NCI-H1048 (cell line): ENCODE results near the gene RBKS.

Experiments used
- DNase-seq: peaks from one replicate; lab custom pipeline; 2025; lab: John Stamatoyannopoulos, UW

RBKS gene

DNA sequence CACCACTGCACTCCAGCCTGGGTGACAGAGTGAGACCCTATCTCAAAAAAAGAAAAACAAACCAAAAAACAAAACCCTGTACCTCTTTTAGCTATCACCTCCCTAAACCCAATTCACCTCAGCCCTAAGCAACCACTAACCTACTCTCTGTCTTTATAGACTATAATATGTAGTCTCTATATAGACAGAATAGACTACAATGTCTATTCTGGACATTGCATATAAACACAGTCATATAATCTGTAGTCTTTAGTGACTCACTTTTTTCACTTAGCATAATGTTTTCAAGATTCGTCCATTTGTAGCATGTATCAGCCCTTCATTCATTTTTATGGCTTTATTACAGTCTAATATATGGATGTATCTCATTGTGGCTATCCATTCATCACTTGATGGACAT is 155.9 kb downstream of the RBKS start:
- DNase-seq, result no peak
